Activated naive CD4-positive, alpha-beta T cell treated with anti-CD3 and anti-CD28 coated beads, Interleukin-2, amount 50 U/mL, for 24 hours (primary cell): ENCODE results near the gene SEPTIN1.

ENCODE experiments used
- H3K27ac Mint-ChIP-seq: one replicate; pipeline ENCODE4 v1.8.0; 2021; ENCODE audit warnings: mild to moderate bottlenecking, mixed read lengths
- H3K27me3 Mint-ChIP-seq: one replicate; pipeline ENCODE4 v1.8.0; 2021; ENCODE audit warnings: mixed read lengths
- H3K36me3 Mint-ChIP-seq: one replicate; pipeline ENCODE4 v1.8.0; 2021; ENCODE audit warnings: mixed read lengths
- H3K4me1 Mint-ChIP-seq: one replicate; pipeline ENCODE4 v1.8.0; 2021; ENCODE audit warnings: mixed read lengths
- H3K4me3 Mint-ChIP-seq: one replicate; pipeline ENCODE4 v1.8.0; 2021; ENCODE audit warnings: mild to moderate bottlenecking, mixed read lengths
- H3K9me3 Mint-ChIP-seq: one replicate; pipeline ENCODE4 v1.8.0; 2021; ENCODE audit warnings: mixed read lengths

Gene SEPTIN1

GRCh38 chr16:30394592-30395154, 12.3 kb upstream of the SEPTIN1 start:
- peak overlapping the region; percentile 89 for H3K4me3 Mint-ChIP-seq
- peaks cover 34% of the 10 kb centered on the region for H3K4me1 Mint-ChIP-seq
- H3K9me3 Mint-ChIP-seq: no peaks in the 10 kb centered on the region
- H3K27ac Mint-ChIP-seq: peak overlapping the region; percentile 84
- no peaks in the 10 kb centered on the region for H3K27me3 Mint-ChIP-seq
- H3K36me3 Mint-ChIP-seq: peaks cover 2% of the 10 kb centered on the region

GRCh38 chr16:30383521-30383920, 1.2 kb upstream of the SEPTIN1 start:
- H3K27ac Mint-ChIP-seq: peak overlapping the region; percentile 96
- peaks cover 4% of the 10 kb centered on the region for H3K36me3 Mint-ChIP-seq
- H3K9me3 Mint-ChIP-seq: no peaks in the 10 kb centered on the region
- H3K27me3 Mint-ChIP-seq: no peaks in the 10 kb centered on the region
- H3K4me1 Mint-ChIP-seq: peaks cover 45% of the 10 kb centered on the region
- H3K4me3 Mint-ChIP-seq: peak overlapping the region; percentile 89

- H3K27me3 Mint-ChIP-seq: no peaks in the 10 kb centered on the region
- peaks cover 60% of the 10 kb centered on the region for H3K4me1 Mint-ChIP-seq
- no peaks in the 10 kb centered on the region for H3K9me3 Mint-ChIP-seq
- H3K36me3 Mint-ChIP-seq: peaks cover 4% of the 10 kb centered on the region
- H3K4me3 Mint-ChIP-seq: peak overlapping the region; percentile 89
- peak overlapping the region; percentile 93 for H3K27ac Mint-ChIP-seq
Observed at GRCh38 chr16:30381291-30382041, 895 bp downstream of the SEPTIN1 start.

- H3K4me1 Mint-ChIP-seq: peaks cover 60% of the 10 kb centered on the region
- H3K4me3 Mint-ChIP-seq: peak overlapping the region; percentile 89
- H3K36me3 Mint-ChIP-seq: peaks cover 4% of the 10 kb centered on the region
- H3K9me3 Mint-ChIP-seq: no peaks in the 10 kb centered on the region
- H3K27ac Mint-ChIP-seq: peak overlapping the region; percentile 93
- no peaks in the 10 kb centered on the region for H3K27me3 Mint-ChIP-seq
Observed at GRCh38 chr16:30380803-30381208, 1.6 kb downstream of the SEPTIN1 start.

DNA sequence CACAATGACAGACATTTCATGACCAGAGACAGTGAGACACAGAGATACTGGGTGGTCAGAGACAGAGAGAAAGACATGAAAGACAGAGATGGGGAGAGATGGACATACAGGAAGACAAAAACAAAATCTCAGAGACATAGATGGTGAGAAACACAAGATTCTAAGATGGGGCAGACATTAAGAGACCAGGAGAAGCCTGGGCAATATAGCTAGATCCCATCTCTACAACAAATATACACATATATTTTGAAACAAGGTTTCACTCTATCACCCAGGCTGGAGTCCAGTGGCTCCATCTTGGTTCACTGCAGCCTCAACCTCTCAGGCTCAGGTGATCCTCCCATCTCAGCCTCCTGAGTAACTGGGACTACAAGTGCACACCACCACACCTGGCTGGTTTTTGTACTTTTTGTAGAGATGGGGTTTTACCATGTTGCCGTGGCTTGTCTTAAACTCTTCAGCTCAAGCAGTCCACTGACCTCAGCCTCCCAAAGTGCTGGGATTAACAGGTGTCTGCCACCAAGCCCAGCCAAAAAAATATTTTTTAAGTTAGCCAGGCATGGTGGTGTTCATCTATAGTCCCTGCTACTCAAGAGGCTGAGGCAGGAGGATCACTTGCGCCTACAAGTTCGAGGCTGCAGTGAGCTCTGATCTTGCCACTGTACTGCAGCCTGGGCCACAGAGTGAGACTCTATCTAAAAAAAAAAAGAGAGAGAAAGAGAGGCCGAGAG, 2.1 kb downstream of the SEPTIN1 start:
- Mint-ChIP-seq H3K4me1 (peaks cover 54% of the 10 kb centered on the region), H3K4me3 (peak overlapping the region; percentile 96), H3K27ac (peak overlapping the region; percentile 93), H3K9me3 (no peaks in the 10 kb centered on the region), H3K36me3 (peaks cover 4% of the 10 kb centered on the region), H3K27me3 (no peaks in the 10 kb centered on the region)

DNA sequence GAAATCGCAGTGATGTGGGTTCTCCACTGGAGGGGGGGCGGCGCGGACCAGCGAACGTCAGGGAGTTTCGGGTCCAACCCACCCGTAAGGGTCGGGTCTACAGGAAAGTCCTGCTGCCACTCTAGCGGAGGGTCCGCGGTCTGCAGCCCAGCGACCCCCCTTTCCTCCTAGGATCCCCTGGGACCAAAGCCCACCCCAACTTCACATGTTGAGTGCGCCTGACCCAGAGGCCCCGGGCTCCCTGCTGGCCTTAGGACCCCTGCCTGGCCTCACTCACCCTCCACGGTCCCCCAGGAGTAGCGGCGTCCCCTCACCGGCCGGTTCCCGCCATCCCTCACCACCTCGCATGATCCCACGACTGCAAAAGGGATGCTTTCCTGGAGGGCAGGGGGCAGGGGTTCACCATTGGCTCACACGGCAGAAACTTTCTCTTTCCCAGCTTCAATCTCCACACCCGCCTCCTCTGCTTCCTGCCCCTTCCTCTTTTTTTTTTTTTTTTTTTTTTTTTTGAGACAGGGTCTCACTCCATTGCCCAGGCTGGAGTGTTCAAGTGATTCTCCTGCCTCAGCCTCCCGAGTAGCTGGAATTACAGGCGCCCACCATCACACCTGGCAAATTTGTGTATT, 3.1 kb downstream of the SEPTIN1 start:
- Mint-ChIP-seq H3K9me3 (no peaks in the 10 kb centered on the region), H3K27ac (peak overlapping the region; percentile 93), H3K36me3 (peaks cover 4% of the 10 kb centered on the region), H3K27me3 (no peaks in the 10 kb centered on the region), H3K4me3 (peak overlapping the region; percentile 96), H3K4me1 (peaks cover 53% of the 10 kb centered on the region)

DNA sequence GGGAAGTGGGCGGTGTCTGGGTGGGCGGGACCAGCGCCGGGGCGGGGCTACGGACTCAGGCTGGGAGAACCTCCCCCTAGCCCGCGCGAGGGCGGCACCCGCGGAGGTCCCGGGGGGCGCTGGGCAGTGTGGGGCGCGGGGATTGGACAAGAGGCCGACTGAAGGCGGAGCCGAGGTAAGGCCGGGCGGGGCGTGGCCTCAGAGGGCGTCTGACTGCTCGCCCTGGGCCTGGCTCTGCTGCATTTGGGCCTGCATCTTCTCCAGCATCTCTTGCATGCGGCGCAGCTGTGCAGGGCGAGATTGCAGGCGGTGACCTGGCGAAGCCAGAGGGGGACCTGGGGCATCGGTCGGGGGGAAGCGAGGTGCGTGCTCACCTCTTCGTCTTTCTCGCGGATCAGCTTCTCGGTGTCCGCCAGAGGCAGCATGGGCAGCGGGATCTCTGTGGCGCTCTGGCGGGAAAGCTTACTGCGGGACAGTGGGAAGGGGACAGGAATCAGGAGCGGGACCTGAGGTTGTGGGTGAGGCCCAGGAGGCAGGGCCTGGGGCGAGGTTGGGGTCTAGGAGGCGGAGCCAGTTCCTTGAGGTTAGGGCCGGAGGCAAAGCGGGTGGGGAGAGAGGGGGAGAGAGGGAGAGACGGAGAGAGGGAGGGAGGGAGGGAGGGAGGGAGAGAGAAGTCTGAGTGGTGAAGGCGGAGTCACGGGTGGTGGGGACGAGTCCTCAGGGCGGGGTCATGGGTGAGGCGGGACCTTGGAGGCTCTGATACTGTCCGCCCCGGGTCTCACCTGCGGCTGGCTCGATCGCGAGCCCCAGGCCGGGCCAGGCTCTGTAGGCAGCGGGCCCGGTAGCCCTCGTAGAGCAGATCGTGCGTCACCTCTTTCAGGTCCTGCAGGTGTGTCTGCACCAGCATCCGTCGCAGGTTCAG, 3.9 kb downstream of the SEPTIN1 start:
- peak overlapping the region; percentile 99 for H3K27ac Mint-ChIP-seq
- H3K4me3 Mint-ChIP-seq: peak overlapping the region; percentile 96
- H3K36me3 Mint-ChIP-seq: peaks cover 4% of the 10 kb centered on the region
- H3K9me3 Mint-ChIP-seq: no peaks in the 10 kb centered on the region
- no peaks in the 10 kb centered on the region for H3K27me3 Mint-ChIP-seq
- peaks cover 49% of the 10 kb centered on the region for H3K4me1 Mint-ChIP-seq

- Mint-ChIP-seq H3K4me1 (peaks cover 45% of the 10 kb centered on the region), H3K4me3 (peak overlapping the region; percentile 96), H3K9me3 (no peaks in the 10 kb centered on the region)
Observed at GRCh38 chr16:30377812-30378235, 4.5 kb downstream of the SEPTIN1 start.

GRCh38 chr16:30377050-30377811, 5.1 kb downstream of the SEPTIN1 start:
- H3K27me3 Mint-ChIP-seq: no peaks in the 10 kb centered on the region
- peaks cover 44% of the 10 kb centered on the region for H3K4me1 Mint-ChIP-seq
- H3K9me3 Mint-ChIP-seq: no peaks in the 10 kb centered on the region
- peaks cover 4% of the 10 kb centered on the region for H3K36me3 Mint-ChIP-seq
- H3K4me3 Mint-ChIP-seq: peak overlapping the region; percentile 96
- peak overlapping the region; percentile 99 for H3K27ac Mint-ChIP-seq

More at GRCh38 chr16:30377812-30378235, 4.5 kb downstream of the SEPTIN1 start:
- H3K36me3 Mint-ChIP-seq: peaks cover 4% of the 10 kb centered on the region
- H3K27me3 Mint-ChIP-seq: no peaks in the 10 kb centered on the region
- peak overlapping the region; percentile 99 for H3K27ac Mint-ChIP-seq

DNA sequence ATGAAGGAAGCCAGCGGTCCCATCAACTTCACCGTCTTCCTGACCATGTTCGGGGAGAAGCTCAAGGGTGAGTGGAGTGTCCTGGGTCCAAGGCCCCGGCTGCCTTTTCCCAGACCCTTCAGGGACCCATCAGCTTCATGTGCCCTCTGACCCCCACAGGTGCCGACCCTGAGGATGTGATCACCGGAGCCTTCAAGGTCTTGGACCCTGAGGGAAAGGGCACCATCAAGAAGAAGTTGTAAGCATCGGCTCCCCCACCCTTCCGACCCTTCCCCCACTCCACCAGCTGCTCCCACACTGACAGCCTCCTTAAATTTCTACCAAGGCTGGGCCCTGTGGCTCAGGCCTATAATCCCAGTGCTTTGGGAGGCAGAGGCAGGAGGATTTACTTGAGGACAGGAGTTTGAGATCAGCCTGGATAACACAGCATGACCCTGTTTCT, 5.9 kb downstream of the SEPTIN1 start:
- no peaks in the 10 kb centered on the region for H3K9me3 Mint-ChIP-seq
- peaks cover 4% of the 10 kb centered on the region for H3K36me3 Mint-ChIP-seq
- H3K4me3 Mint-ChIP-seq: no peak overlapping the region
- peaks cover 46% of the 10 kb centered on the region for H3K4me1 Mint-ChIP-seq
- H3K27me3 Mint-ChIP-seq: no peaks in the 10 kb centered on the region
- peak overlapping the region; percentile 59 for H3K27ac Mint-ChIP-seq

DNA sequence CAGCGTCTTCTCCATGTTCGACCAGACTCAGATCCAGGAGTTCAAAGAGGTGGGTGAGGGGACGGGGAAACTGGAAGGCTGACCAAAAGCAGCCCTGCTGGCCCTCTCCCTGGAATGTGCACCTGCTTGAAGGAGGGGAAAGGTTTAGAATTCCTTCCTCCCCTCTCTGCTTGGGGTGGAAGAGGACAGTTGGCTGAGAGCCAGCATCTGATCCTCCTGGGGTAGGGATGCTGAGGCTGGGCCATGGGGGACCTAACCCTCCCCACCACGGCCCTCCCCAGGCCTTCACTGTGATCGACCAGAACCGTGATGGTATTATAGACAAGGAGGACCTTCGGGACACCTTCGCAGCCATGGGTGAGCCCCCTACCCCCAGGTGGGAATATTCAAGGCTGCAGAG, 6.5 kb downstream of the SEPTIN1 start:
- Mint-ChIP-seq H3K27me3 (no peaks in the 10 kb centered on the region), H3K4me3 (no peak overlapping the region), H3K27ac (peak overlapping the region; percentile 59), H3K4me1 (peaks cover 45% of the 10 kb centered on the region), H3K9me3 (no peaks in the 10 kb centered on the region), H3K36me3 (peaks cover 4% of the 10 kb centered on the region)

DNA sequence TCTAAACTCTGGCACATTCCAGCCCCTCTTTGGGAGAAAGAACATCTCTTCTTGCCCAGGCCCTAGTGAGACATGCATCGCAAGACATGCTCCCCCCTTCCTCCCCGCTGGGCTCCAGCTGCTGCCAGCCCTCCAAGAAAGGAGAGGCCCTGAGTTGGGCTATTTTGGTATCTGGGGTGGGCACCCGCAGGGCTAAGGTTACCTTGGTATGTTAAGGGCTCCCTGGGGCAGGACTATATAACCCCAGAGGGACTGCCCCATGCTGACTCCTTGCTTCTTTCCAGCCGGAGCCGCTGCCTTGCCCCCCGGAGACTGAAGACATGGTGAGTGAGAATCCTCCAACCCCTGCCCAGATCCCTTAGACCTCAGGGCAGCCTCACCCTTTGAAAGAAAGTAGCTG, 7.8 kb downstream of the SEPTIN1 start, which contains the start of gene MYL11:
TSS of gene MYL11 (plus strand) at position 265 of the 400 bp plus-strand sequence. CDS start at position 321, 56 bp downstream.
- H3K36me3 Mint-ChIP-seq: no peaks in the 10 kb centered on the region
- H3K27me3 Mint-ChIP-seq: no peaks in the 10 kb centered on the region
- peaks cover 32% of the 10 kb centered on the region for H3K4me1 Mint-ChIP-seq
- H3K27ac Mint-ChIP-seq: peak within 1 kb of the TSS; percentile 62
- H3K4me3 Mint-ChIP-seq: no peak within 1 kb of the TSS
- no peaks in the 10 kb centered on the region for H3K9me3 Mint-ChIP-seq

DNA sequence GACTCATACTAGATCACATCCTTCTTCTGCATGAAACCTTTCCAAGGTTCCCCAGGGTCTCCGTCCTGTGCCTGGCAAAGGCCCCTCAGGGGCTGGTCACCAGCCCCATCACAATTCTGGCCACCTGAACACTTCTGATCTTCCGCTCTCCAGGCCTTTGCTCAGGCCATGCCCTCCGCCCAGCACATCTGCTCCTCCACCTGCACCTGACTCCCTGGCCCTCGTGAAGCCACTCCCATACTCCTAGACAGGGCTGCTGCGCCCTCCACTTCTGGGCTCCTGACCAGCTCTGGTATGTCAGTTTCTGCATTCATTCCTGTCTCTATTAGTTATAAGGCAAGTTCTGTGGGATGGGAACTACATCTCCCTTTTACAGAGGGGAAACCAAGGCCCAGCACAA, 9.6 kb downstream of the SEPTIN1 start:
- Mint-ChIP-seq H3K9me3 (no peaks in the 10 kb centered on the region), H3K4me1 (peaks cover 36% of the 10 kb centered on the region), H3K4me3 (peak overlapping the region; percentile 51), H3K27me3 (no peaks in the 10 kb centered on the region), H3K27ac (peak overlapping the region; percentile 97), H3K36me3 (no peaks in the 10 kb centered on the region)
